Ishikawa (cell line): ENCODE results near the gene TMEM117.

ENCODE experiments used
- CEBPB ChIP-seq: IDR thresholded peaks from 2 replicates; pipeline ENCODE4 v1.6.1; 2012
- CREB1 ChIP-seq: IDR thresholded peaks from 2 replicates; pipeline ENCODE4 v1.6.1; 2012; ENCODE audit warnings: low read depth
- EP300 ChIP-seq: IDR thresholded peaks from 2 replicates; pipeline ENCODE4 v1.6.1; 2012; ENCODE audit warnings: borderline replicate concordance
- FOXM1 ChIP-seq: IDR thresholded peaks from 2 replicates; pipeline ENCODE4 v1.6.1; 2012; ENCODE audit warnings: low read depth, borderline replicate concordance
- RAD21 ChIP-seq: IDR thresholded peaks from 2 replicates; pipeline ENCODE4 v1.6.1; 2012; ENCODE audit warnings: low read depth
- TAF1 ChIP-seq: IDR thresholded peaks from 2 replicates; pipeline ENCODE4 v1.6.1; 2012; ENCODE audit warnings: low read depth, mild to moderate bottlenecking
- TCF12 ChIP-seq: IDR thresholded peaks from 2 replicates; pipeline ENCODE4 v1.6.1; 2012; ENCODE audit warnings: low read depth
- YY1 ChIP-seq: IDR thresholded peaks from 2 replicates; pipeline ENCODE4 v1.6.1; 2012; ENCODE audit warnings: low read depth
- ZBTB7A ChIP-seq: IDR thresholded peaks from 2 replicates; pipeline ENCODE4 v1.6.1; 2012; ENCODE audit warnings: low read depth
- TF ChIP-seq, protein P1 (sequence below): IDR thresholded peaks from 2 replicates; pipeline ENCODE4 v1.6.1; 2012
- TF ChIP-seq, protein P2 (sequence below): IDR thresholded peaks from 2 replicates; pipeline ENCODE4 v1.6.1; 2012

DNA sequence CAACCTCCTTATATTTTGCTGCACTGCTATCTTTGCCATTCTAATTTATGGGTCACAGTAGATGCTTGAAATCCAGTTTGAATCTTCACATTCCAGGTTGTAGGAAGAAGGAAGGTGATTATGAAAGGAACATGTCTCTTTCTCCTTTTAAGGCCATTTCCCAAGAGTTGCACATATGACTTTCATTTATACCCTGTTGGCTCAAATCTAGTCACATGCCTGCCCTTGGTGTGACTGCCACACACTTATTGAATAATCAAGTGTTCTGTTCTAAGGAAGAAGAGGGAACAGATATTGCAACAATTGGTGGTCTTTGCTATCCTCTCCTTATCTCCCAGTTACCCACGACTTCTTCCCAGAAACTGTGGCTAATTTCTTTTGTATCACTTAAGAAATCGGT is 404.3 kb downstream of the TMEM117 start:
- TF ChIP-seq ZBTB7A = no peak
- no peak for TF ChIP-seq TCF12
- no peak for TF ChIP-seq CEBPB
- TF ChIP-seq, protein P1, sequence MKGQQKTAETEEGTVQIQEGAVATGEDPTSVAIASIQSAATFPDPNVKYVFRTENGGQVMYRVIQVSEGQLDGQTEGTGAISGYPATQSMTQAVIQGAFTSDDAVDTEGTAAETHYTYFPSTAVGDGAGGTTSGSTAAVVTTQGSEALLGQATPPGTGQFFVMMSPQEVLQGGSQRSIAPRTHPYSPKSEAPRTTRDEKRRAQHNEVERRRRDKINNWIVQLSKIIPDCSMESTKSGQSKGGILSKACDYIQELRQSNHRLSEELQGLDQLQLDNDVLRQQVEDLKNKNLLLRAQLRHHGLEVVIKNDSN = no peak
- TF ChIP-seq, protein P2, sequence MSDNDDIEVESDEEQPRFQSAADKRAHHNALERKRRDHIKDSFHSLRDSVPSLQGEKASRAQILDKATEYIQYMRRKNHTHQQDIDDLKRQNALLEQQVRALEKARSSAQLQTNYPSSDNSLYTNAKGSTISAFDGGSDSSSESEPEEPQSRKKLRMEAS = no peak
- TF ChIP-seq EP300 = no peak
- no peak for TF ChIP-seq YY1
- TF ChIP-seq RAD21 = no peak
- no peak for TF ChIP-seq FOXM1
- no peak for TF ChIP-seq TAF1
- no peak for TF ChIP-seq CREB1
